ENCODE measurements around the gene MTHFSD.

GRCh38 chr16:86597126-86597879 is 42.3 kb upstream of the MTHFSD start:
- TF ChIP-seq NFRKB (IDR thresholded peaks at IDR 0.05) (no peak), SP1 (IDR thresholded peaks at IDR 0.05) (no peak), SUZ12 (IDR thresholded peaks at IDR 0.05) (no peak), HDGF (IDR thresholded peaks at IDR 0.05; ENCODE audit: borderline replicate concordance) (no peak)
